GM21723 (cell line): ENCODE measurements around the gene TRAM2.

ENCODE experiments used
- ATAC-seq: cut with Tn5 transposase; IDR thresholded peaks from one replicate; pipeline ENCODE4 v1.9.1; 2021; ENCODE audit warnings: mild to moderate bottlenecking, moderate library complexity; ENCODE audit not compliant: unreplicated experiment

Gene TRAM2

DNA sequence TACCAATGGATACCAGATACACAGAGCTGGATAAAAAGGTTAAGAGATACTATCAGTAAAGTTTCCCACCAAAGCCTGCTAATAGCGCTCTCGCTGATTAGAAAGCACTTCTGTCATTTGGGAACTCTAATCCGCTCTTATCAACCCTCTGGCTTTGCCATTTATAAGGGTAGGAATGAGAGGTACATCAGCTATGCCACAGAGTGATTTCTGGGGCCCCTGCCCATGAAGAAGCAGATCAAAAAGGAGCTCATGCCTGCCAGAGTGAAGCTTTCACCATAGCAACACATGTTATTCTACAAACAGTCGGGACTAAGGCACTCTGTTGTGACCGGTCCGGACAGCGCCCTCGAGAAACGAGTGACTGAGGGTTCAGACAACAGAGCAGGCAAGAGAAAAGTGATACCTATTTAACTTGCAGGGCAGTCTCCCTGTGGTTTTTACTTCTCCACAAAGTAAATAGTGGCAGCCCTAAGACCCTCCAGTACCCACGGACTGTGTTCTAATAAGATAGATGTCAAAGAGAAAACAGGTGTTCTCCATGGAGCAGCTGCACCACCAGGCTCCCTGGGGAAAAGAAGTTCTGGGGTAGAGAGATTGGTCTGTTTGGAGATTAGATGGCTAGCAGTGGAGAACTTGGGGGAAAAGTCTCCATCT lies 5.6 kb downstream of the TRAM2 start:
- no peak for ATAC-seq

DNA sequence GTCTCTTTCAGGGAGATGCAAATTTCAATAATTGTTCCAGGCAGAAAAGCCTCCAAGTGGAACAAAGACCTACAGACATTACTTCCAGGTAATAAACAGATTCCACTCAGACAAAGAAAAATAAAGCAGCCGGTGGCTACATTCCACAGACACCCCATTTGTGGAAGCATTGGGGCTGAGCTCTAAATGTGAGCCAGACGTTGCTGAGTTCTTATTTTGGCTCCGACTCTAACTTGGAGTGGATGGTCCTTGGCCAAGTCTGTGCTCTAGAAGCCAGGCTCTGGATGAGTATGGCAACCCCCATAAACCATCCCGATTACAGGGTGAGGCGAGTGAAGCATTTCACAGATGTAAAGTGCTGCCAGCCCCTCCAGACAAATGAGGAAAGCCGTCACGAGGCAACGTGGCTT lies 6.6 kb downstream of the TRAM2 start:
- ATAC-seq: no peak

- ATAC-seq: no peak
Measured at GRCh38 chr6:52568320-52568719, 8.5 kb downstream of the TRAM2 start.

- no peak for ATAC-seq
Measured at GRCh38 chr6:52566853-52567279, 10.0 kb downstream of the TRAM2 start.

GRCh38 chr6:52566201-52566600 lies 10.7 kb downstream of the TRAM2 start:
- peak; percentile 88 for ATAC-seq

DNA sequence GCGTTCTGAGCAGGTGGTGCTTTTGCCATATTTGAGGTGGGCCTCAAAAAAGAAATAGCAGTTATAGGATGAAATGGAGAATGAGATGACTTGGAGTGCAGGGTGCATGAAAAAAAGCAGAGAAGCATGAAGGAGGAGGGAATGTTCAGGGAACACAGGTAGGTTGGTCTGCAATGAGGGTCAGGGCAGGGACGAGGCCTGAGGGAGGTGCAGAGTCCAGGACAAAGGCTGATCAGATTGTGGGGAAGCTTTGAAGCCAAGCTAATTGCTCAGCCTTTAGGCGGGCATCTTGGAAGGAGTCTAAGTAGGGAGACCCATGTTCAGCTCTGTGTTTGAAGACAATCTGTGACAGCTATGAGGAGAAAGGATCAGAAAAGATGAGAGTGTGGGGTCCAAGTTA lies 12.0 kb downstream of the TRAM2 start:
- ATAC-seq: no peak

DNA sequence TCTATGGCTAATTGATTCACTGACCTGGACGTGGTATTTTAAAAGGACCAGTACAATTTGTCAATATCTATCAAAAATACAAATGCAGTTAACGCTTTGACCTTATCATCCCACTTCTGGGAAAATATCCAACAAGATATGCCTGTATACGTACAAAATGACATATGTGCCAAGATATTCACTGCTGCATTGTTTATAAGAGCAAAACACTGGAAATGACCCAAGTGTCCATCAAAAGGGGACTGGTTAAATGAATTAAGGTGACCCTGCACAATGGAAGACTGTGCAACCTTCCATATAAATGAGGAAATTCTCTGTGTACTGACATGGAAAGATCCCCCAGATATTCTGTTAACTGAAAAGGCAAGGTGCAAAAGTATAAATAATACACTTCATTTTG lies 13.9 kb downstream of the TRAM2 start:
- no peak for ATAC-seq

DNA sequence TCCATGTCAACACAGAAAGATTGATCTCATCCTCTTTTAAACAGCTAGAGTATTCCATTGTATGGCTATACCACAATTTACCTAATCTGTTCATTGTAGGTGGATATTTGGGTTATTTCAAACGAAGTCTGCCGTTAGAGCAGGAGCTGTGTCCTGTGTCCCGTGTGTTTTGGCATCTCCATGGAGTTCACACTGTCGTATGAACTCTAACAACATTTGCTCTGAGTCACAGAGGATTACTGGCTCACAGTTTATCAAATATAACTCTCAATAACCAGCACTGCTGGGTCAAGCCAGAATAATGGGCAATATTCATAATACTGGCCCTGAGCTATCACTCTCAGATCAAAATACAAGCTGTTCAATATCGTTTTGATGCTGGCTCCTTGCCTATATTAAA lies 16.4 kb downstream of the TRAM2 start:
- no peak for ATAC-seq

- ATAC-seq: no peak
Measured at GRCh38 chr6:52558266-52559000, 18.4 kb downstream of the TRAM2 start.

DNA sequence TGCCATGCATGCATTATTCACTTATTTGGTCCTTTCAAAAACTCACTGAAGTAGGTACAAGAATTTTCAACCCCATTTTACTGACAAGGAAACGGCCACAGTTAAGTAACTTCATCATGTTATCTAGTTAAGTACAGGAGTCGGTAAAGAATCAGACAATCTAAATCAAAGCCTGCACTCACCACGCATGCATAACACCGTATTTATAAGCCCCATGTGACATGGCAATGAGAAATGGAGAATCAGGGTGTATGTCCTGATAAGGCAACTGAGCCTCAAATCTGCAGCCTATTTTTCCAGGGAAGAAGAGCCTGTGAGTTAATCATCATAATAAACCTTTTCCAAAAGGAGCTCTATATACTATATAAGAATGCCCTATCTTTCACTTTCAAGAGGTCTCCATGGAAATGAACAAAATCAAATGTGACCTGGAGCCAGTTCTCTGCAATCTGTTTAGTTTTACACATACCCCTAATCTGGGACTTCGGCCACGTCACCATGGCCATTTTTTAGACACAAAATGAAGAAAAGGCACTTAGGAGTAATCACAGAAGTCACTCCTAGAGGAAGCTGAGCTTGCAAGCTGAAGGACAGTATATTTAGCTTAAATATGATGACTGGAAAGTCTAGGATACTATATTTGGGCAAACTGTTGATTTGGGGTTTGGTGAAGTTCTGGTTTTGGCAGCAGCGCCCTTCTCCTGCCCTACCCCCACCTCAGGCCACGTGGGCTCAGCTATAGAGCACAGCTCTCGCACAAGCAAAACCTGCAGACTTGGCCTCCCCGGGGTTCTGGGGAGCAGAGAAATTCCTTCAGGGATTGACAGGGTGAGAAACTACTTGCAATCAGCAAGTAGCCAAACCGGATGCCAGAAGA lies 19.2 kb downstream of the TRAM2 start:
- no peak for ATAC-seq

- ATAC-seq: no peak
Measured at GRCh38 chr6:52555518-52556233, 21.2 kb downstream of the TRAM2 start.

GRCh38 chr6:52554684-52555280 lies 22.1 kb downstream of the TRAM2 start:
- ATAC-seq: no peak

DNA sequence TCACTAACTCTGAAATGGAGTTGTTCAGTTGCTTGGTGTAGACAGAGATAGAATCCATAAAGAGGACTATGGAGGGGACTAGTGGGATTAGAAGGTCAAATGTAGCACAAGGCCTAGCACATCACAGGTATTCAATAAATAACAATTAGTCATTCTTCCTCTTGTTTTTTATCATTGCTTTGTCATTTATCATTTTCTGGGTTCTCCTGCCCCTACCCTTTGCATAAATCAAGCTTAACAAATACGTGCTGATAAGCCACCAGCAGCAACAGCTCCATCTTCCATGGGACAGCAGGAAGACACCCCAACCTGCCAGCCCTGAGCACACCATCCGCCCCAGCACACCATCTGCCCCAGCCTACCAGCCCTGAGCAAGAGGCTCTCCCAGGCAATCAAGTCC lies 23.1 kb downstream of the TRAM2 start:
- no peak for ATAC-seq

- ATAC-seq: no peak
Measured at GRCh38 chr6:52553158-52553557, 23.7 kb downstream of the TRAM2 start.

DNA sequence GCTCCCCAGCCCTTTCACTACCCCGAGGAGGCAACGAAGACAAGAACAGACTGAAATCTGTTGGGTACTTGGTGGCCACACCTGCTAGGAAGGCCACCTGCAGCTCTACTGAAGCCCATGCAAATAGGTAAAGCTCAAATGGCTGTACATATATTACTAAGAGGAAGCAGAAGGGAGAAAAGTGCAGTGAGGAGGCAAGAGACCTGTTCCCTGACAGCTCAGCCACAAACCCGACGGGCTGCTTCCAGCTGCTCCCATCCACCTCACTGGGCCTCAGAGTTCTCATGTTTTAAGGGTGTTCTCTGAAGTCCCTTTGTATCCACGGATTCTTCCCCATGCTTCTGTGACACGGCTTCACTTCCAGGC lies 24.6 kb downstream of the TRAM2 start:
- peak; percentile 97 for ATAC-seq

DNA sequence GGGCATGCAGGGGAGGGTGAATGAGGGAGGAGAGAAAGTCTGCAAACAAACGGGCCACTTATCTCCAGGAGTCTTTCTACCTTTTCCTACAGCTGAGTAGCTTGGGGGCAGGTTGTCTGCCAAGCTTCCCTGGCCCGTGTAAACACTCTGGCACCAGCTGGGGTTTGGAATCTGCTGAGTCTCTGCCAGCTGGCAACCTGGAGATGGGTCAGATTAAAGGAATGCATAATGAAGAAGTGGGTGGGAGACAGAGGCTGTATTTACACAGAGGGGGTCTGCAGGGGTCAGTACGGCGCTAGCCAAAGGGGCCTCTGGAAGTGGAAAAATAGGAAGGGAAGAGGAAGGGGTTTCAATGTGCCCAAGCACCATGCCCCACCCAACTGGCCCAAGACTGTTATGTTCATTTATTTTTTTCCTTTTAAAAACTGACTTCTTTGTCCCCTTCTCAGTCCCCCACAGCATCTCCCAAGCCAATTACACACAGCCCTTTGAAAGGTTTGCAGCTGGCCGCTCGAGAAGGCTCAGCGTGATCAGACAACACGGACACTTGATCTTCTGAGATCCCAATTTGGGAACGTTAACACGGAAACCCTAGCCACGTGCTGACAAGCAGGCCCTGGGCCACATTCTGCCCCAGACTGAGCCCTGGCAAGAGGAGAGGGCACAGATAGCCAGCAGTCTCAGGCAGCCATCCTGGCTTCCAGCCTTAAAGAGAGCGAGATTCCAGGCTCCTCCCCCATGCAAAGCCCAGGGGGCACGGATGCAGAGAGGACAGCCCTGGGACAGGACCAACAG lies 25.2 kb downstream of the TRAM2 start:
- no peak for ATAC-seq

DNA sequence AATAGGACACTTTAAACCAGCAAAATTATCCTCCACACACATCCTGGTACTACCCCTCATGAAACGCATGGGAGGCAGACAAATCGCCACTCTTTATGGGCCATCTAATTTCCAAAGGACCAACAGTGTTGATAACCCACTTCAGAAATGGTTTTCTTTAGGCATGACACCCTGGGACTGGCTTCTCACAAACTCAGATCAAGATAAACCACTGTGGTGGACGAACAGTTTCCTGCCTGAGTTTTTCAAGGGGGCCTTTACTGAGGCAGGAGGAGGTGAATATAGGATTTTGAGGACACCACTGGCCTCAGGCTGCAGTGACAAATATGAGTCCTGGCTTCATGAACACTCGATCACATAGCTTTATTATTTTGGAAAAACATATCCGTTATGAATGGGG lies 26.0 kb downstream of the TRAM2 start:
- no peak for ATAC-seq

DNA sequence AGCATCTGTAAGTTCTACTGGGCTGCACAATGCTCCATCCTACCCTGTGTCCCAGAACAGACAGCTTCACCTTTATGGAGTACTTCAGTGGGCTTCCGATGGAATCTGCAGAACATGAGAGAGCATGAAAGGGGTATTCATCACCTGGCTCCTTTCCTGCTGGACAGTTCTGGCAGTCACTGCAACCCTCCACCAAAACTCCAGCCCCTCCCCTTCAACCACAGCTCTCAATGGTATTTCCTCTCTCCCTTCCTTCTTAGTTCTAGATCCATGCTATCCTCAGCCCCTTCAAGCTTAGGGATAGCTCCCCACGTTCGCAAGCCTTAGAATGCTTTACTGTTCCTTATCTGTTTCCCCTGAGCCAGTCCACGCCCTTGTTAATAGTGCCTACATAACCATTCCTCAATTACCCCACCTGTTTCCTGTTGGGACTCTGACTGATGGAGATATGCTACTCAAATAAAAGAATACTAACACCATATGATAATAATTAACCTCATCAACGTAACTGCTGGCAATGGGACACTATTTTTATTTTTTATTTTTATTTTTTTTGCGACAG lies 26.8 kb downstream of the TRAM2 start:
- no peak for ATAC-seq

DNA sequence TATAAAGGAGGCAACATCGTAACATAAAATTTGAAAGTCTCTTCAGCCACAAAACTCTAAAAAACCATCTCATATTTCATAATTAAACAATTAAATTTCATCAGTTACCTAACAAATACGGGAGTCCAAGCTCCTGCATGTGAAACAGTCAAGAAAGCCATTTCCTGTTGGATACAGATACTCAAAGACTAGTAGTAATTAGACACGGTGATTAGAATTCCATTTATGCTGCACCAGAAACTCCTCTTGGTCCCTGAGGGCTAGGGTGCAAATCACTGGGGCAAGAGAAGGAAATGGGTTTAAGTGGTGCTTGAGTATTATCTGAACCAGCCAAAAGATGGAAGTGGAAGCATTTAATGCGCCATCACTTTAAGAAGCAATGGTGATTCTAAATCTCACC lies 27.4 kb downstream of the TRAM2 start:
- no peak for ATAC-seq

- no peak for ATAC-seq
Measured at GRCh38 chr6:52548999-52549398, 27.9 kb downstream of the TRAM2 start.
